GM12878 (cell line): ENCODE data around the gene WIPF2. TPM values are rescaled to one million over a fixed set of nuclear protein-coding genes. Genes with fewer than 3 reads are reported as not detected.

ENCODE experiments used
- ATAC-seq: fragments of 200-7000 bp; cut with Tn5 transposase; 3 replicates; pipeline ENCODE4 v1.9.1; 2020; ENCODE audit warnings: mild to moderate bottlenecking, moderate library complexity
- BruUV-seq: library from RNA; stranded (reverse); fragments of 400-500 nt; replicated peaks from 2 replicates; lab custom pipeline; 2021; lab: Mats Ljungman, UMichigan
- CTCF ChIA-PET: fragments of 300-600 bp; sonication (Branson Sonifier 250); formaldehyde crosslinking; extraction: SDS; loops from one replicate; lab custom pipeline; 2021; ENCODE audit warnings: inconsistent platforms; lab: Yijun Ruan, JAX
- POLR2A ChIA-PET: fragments of 350-600 bp; formaldehyde crosslinking; extraction: SDS; loops from one replicate; lab custom pipeline; 2021; ENCODE audit warnings: inconsistent platforms; lab: Charles Lee
- RAD21 ChIA-PET: fragments of 300-600 bp; sonication (Branson Sonifier 250); formaldehyde crosslinking; loops from one replicate; lab custom pipeline; 2023; ENCODE audit warnings: antibody characterized with exemption; ENCODE audit not compliant: unreplicated experiment; lab: Charles Lee
- SMC1A ChIA-PET: fragments of 300-600 bp; sonication (Branson Sonifier 250); formaldehyde crosslinking; loops from one replicate; lab custom pipeline; 2023; ENCODE audit not compliant: unreplicated experiment, uncharacterized antibody; lab: Charles Lee
- DNase-seq: peaks from one replicate; pipeline ENCODE4 v3.0.0-alpha.2; 2011; ENCODE audit warnings: low read depth, low spot score
- FAIRE-seq: peaks from 3 replicates; lab custom pipeline; 2011; peaks lifted over from hg19 to GRCh38; lab: Jason Lieb, UNC
- H2AFZ ChIP-seq: 2 replicates; pipeline ENCODE4 v1.6.0; 2011; ENCODE audit warnings: low read depth, low read length, control low read depth; ENCODE audit not compliant: control insufficient read depth
- H3K27ac ChIP-seq: 2 replicates; pipeline ENCODE4 v1.5.1; 2011; ENCODE audit warnings: control low read depth; ENCODE audit not compliant: control insufficient read depth, insufficient read depth
- H3K27me3 ChIP-seq, 2 experiments: replicated peaks in 1 of 2; 2 replicates each; pipeline versions ENCODE4 v1.6.0 to v1.6.1; 2011; ENCODE audit warnings: low read length in 1 of 2; ENCODE audit not compliant: control insufficient read depth in 2 of 2, insufficient read depth in 2 of 2
- H3K36me3 ChIP-seq, 2 experiments: 2 replicates each; pipeline ENCODE4 v1.5.1; 2011; ENCODE audit warnings: low read length in 1 of 2; ENCODE audit not compliant: control insufficient read depth in 2 of 2, insufficient read depth in 2 of 2
- H3K4me1 ChIP-seq: 2 replicates; pipeline ENCODE4 v1.6.1; 2011; ENCODE audit warnings: mild to moderate bottlenecking, low read length, moderate library complexity, mixed read lengths; ENCODE audit not compliant: control insufficient read depth, insufficient read depth
- H3K4me2 ChIP-seq: 2 replicates; pipeline ENCODE4 v1.6.0; 2011; ENCODE audit warnings: control low read depth; ENCODE audit not compliant: control insufficient read depth, insufficient read depth
- H3K4me3 ChIP-seq: fragments of 200-600 bp; sonication (generic); 2 replicates; pipeline ENCODE4 v1.5.1; 2016
- H3K79me2 ChIP-seq: 2 replicates; pipeline ENCODE4 v1.6.0; 2011; ENCODE audit warnings: low read length; ENCODE audit not compliant: control insufficient read depth, insufficient read depth
- H3K9ac ChIP-seq: 2 replicates; pipeline ENCODE4 v1.8.0; 2011; ENCODE audit warnings: low read length, control low read depth, mixed read lengths; ENCODE audit not compliant: control insufficient read depth, insufficient read depth
- H3K9me3 ChIP-seq: replicated peaks from 3 replicates; pipeline ENCODE4 v1.5.1; 2011; ENCODE audit warnings: mild to moderate bottlenecking, low read length; ENCODE audit not compliant: control insufficient read depth, insufficient read depth
- H4K20me1 ChIP-seq: 2 replicates; pipeline ENCODE4 v1.6.0; 2011; ENCODE audit not compliant: control insufficient read depth, insufficient read depth
- EED ChIP-seq: sonication (generic); IDR thresholded peaks from 2 replicates; pipeline ENCODE4 v1.6.1; 2016; ENCODE audit warnings: antibody characterized with exemption, low read depth
- EZH2 ChIP-seq: IDR thresholded peaks from 2 replicates; pipeline ENCODE4 v1.6.1; 2012; ENCODE audit warnings: low read depth, mild to moderate bottlenecking, control low read depth, inconsistent platforms, low read length, borderline replicate concordance; ENCODE audit not compliant: control insufficient read depth
- JUNB ChIP-seq: IDR thresholded peaks from 2 replicates; pipeline ENCODE4 v1.6.1; 2016; ENCODE audit warnings: antibody characterized with exemption, mild to moderate bottlenecking
- JUND ChIP-seq: IDR thresholded peaks from 2 replicates; pipeline ENCODE4 v1.6.1; 2012; ENCODE audit warnings: low read depth, mild to moderate bottlenecking, low read length, improper control_type of control experiment, moderate library complexity
- POLR2A ChIP-seq: IDR thresholded peaks from 2 replicates; pipeline ENCODE4 v1.6.1; 2011; ENCODE audit warnings: low read depth, mild to moderate bottlenecking, low read length
- REST ChIP-seq: IDR thresholded peaks from 2 replicates; pipeline ENCODE4 v1.6.1; 2012; ENCODE audit warnings: mild to moderate bottlenecking, low read depth, low read length
- SIX5 ChIP-seq: IDR thresholded peaks from 2 replicates; pipeline ENCODE4 v1.6.1; 2011; ENCODE audit warnings: mild to moderate bottlenecking, low read depth, low read length, moderate library complexity; ENCODE audit not compliant: severe bottlenecking
- TCF3 ChIP-seq: IDR thresholded peaks from 2 replicates; pipeline ENCODE4 v1.6.1; 2012; ENCODE audit warnings: low read depth, mild to moderate bottlenecking, low read length, borderline replicate concordance; ENCODE audit not compliant: insufficient read depth
- YBX1 ChIP-seq: fragments of 450-650 bp; IDR thresholded peaks from 2 replicates; pipeline ENCODE4 v1.6.1; 2016; ENCODE audit warnings: antibody characterized with exemption
- ZZZ3 ChIP-seq: IDR thresholded peaks from 2 replicates; pipeline ENCODE4 v1.6.1; 2011; ENCODE audit warnings: low read depth; ENCODE audit not compliant: control insufficient read depth, insufficient read length
- WGBS: methylation state at CpG from one replicate; pipeline ENCODE4 v1.1.6; 2016; ENCODE audit warnings: low lambda C conversion rate; ENCODE audit not compliant: insufficient replicate concordance, insufficient coverage; ENCODE audit errors: missing lambda C conversion rate; 5-methylcytosine and 5-hydroxymethylcytosine counted together
- in situ Hi-C: fragments of 300-500 bp; cut with MboI; formaldehyde crosslinking; loops from 9 replicates; pipeline ENCODE4 v1.14.3; 2018; ENCODE audit warnings: mixed read lengths
- intact Hi-C: fragments of 100-400 bp; cut with micrococcal nuclease; formaldehyde crosslinking; loops from one replicate; pipeline ENCODE4 v1.14.2; 2022; ENCODE audit not compliant: unreplicated experiment
- polyA plus RNA-seq, 11 experiments: library from polyadenylated mRNA; depleted of rRNA in 4 of 11; unstranded in 6 of 11; stranded (reverse) in 5 of 11; fragments of >200 nt; fragmentation: Nextera tagmentation in 4 of 11; fragmentation: Illumina TruSeq in 1 of 11; extraction: Ambion mirVana in 4 of 11; extraction: Trizol in 1 of 11; gene quantifications; 1 replicate in 1 of 11; 2 replicates in 10 of 11; pipeline versions ENCODE4 v1.2.1 to v1.2.3, GENCODE V29; 2011 to 2016; ENCODE audit warnings: inconsistent platforms in 2 of 11, missing spikeins in 2 of 11, low read depth in 1 of 11
- total RNA-seq, 4 experiments: library from RNA; depleted of rRNA in 3 of 4; stranded (reverse); fragments of >200 nt in 3 of 4; fragmentation: Illumina TruSeq in 1 of 4; extraction: Trizol in 1 of 4; gene quantifications; 2 replicates each; pipeline versions ENCODE4 v1.2.1 to v1.2.3, GENCODE V29; 2013 to 2021

WIPF2 gene
- total and polyA plus RNA-seq, 10 of the 15 experiments (the other 5 are each of a cell fraction or from before 2014, with no cell fraction given), result 4.2 to 20.8 (median 7.1) TPM

- Histone ChIP-seq H3K9me3 (no peaks in the 10 kb centered on the region), H3K79me2 (no peaks in the 10 kb centered on the region), H4K20me1 (no peaks in the 10 kb centered on the region), H2AFZ (no peak overlapping the region), H3K4me1 (no peaks in the 10 kb centered on the region), H3K27ac (no peak overlapping the region), H3K36me3 (peaks cover 10 to 11% of the 10 kb centered on the region in 2 experiments), H3K9ac (no peak overlapping the region), H3K27me3 (no peaks in the 10 kb centered on the region), H3K4me2 (no peak overlapping the region), H3K4me3 (no peak overlapping the region)
- ChIA-PET POLR2A (no interaction called here), RAD21 (no interaction called here), SMC1A (interaction anchor here (0.5 to 0.7 kb wide), 2 partner anchors 35 to 58 kb away, joined by 3 read pairs; no protein-coding TSS in a partner anchor), CTCF (interaction anchor here (0.7 to 1.8 kb wide), 3 partner anchors 33 to 170 kb away, joined by 3 to 11 read pairs (median 3); no protein-coding TSS in a partner anchor)
- TF ChIP-seq EED (no peak), JUNB (no peak), YBX1 (no peak), JUND (no peak), SIX5 (no peak), EZH2 (no peak), TCF3 (no peak), POLR2A (no peak), REST (no peak), ZZZ3 (no peak)
- FAIRE-seq (no peak), DNase-seq (no peak), ATAC-seq (no peak)
- BruUV-seq, result no TSS peak
- in situ Hi-C loops, result no loop called here
- WGBS, result 97% methylated on average over 7 of the region's 7 CpGs
- intact Hi-C loops, result no loop called here
Observed at GRCh38 chr17:40260528-40260927, 41.4 kb downstream of the WIPF2 start.
